GM21367 (cell line): ENCODE measurements around the gene BRAF.
"Not testable (repeated sequence)": the region's sequence is repeated elsewhere in the genome, so short reads cannot be mapped to it uniquely, and the experiment has no call there.

Experiments used
- ATAC-seq: cut with Tn5 transposase; IDR thresholded peaks from one replicate; pipeline ENCODE4 v1.9.1; 2021; ENCODE audit not compliant: unreplicated experiment

BRAF gene

GRCh38 chr7:140920745-140921144, 4.0 kb downstream of the BRAF start:
- no peak for ATAC-seq

GRCh38 chr7:140918236-140918635, 6.5 kb downstream of the BRAF start:
- no peak for ATAC-seq

GRCh38 chr7:140917258-140917657, 7.5 kb downstream of the BRAF start:
- ATAC-seq = no peak

GRCh38 chr7:140915935-140916555, 8.7 kb downstream of the BRAF start:
- ATAC-seq = no peak

- no peak for ATAC-seq
Measured at GRCh38 chr7:140914083-140914482, 10.6 kb downstream of the BRAF start.

- not testable (repeated sequence) for ATAC-seq
Measured at GRCh38 chr7:140913596-140913928, 11.2 kb downstream of the BRAF start.

GRCh38 chr7:140911746-140912145, 13.0 kb downstream of the BRAF start:
- no peak for ATAC-seq

- ATAC-seq = no peak
Measured at GRCh38 chr7:140909476-140910161, 15.1 kb downstream of the BRAF start.

- no peak for ATAC-seq
Measured at GRCh38 chr7:140908361-140908760, 16.4 kb downstream of the BRAF start.

- ATAC-seq = no peak
Measured at GRCh38 chr7:140903741-140904480, 20.8 kb downstream of the BRAF start.

GRCh38 chr7:140902303-140902953, 22.3 kb downstream of the BRAF start:
- ATAC-seq = peak; percentile 68

- ATAC-seq = no peak
Measured at GRCh38 chr7:140901941-140902302, 22.8 kb downstream of the BRAF start.

- ATAC-seq = no peak
Measured at GRCh38 chr7:140899883-140900282, 24.8 kb downstream of the BRAF start.

GRCh38 chr7:140898786-140899536, 25.8 kb downstream of the BRAF start:
- no peak for ATAC-seq

- no peak for ATAC-seq
Measured at GRCh38 chr7:140896996-140897395, 27.7 kb downstream of the BRAF start.

- ATAC-seq = no peak
Measured at GRCh38 chr7:140889645-140890044, 35.1 kb downstream of the BRAF start.

- no peak for ATAC-seq
Measured at GRCh38 chr7:140889150-140889549, 35.6 kb downstream of the BRAF start.

- ATAC-seq = no peak
Measured at GRCh38 chr7:140888087-140888486, 36.6 kb downstream of the BRAF start.

- no peak for ATAC-seq
Measured at GRCh38 chr7:140885735-140886334, 38.9 kb downstream of the BRAF start.

- ATAC-seq = no peak
Measured at GRCh38 chr7:140883378-140883777, 41.4 kb downstream of the BRAF start.

GRCh38 chr7:140882834-140883233, 41.9 kb downstream of the BRAF start:
- ATAC-seq = not testable (repeated sequence)
